Liver (tissue), 9 donors: ENCODE results near the gene DAPK1. TPM values are rescaled to one million over a fixed set of nuclear protein-coding genes. Genes with fewer than 3 reads are reported as not detected.

ENCODE experiments used
- DNase-seq: peaks from one replicate; pipeline ENCODE4 v3.0.0-alpha.2; 2017; ENCODE audit warnings: low spot score
- H3K27ac ChIP-seq, 2 donors: one replicate each; pipeline ENCODE4 v1.7.0; 2013; ENCODE audit warnings: inconsistent platforms in 2 of 2, low read length in 2 of 2, control low read depth in 1 of 2, low read depth in 1 of 2, mild to moderate bottlenecking in 1 of 2
- H3K27me3 ChIP-seq, 4 donors: one replicate each; pipeline versions ENCODE4 v1.6.1 to v1.7.0; 2013; ENCODE audit warnings: low read length in 3 of 4, inconsistent platforms in 1 of 4, mild to moderate bottlenecking in 1 of 4, moderate library complexity in 1 of 4; ENCODE audit not compliant: control insufficient read depth in 4 of 4, insufficient read depth in 4 of 4
- H3K36me3 ChIP-seq, 4 donors: one replicate each; pipeline versions ENCODE4 v1.6.1 to v1.7.0; 2013; ENCODE audit warnings: low read length in 3 of 4, mild to moderate bottlenecking in 3 of 4, low read depth in 1 of 4, moderate library complexity in 1 of 4; ENCODE audit not compliant: control insufficient read depth in 4 of 4, insufficient read depth in 3 of 4
- H3K4me1 ChIP-seq, 4 donors: one replicate each; pipeline versions ENCODE4 v1.6.1 to v1.7.0; 2013; ENCODE audit warnings: low read length in 3 of 4, mild to moderate bottlenecking in 3 of 4, moderate library complexity in 1 of 4; ENCODE audit not compliant: control insufficient read depth in 4 of 4, insufficient read depth in 4 of 4
- H3K4me3 ChIP-seq, 3 donors: one replicate each; pipeline versions ENCODE4 v1.6.1 to v1.7.0; 2013; ENCODE audit warnings: low read length in 3 of 3, control low read depth in 1 of 3, low read depth in 1 of 3, mild to moderate bottlenecking in 1 of 3
- H3K9ac ChIP-seq, 2 donors: one replicate each; pipeline ENCODE4 v1.7.0; 2013; ENCODE audit warnings: low read length in 2 of 2, mild to moderate bottlenecking in 2 of 2, moderate library complexity in 2 of 2, control low read depth in 1 of 2, low read depth in 1 of 2
- H3K9me3 ChIP-seq, 4 donors: one replicate each; pipeline versions ENCODE4 v1.6.1 to v1.7.0; 2013; ENCODE audit warnings: low read length in 3 of 4; ENCODE audit not compliant: control insufficient read depth in 4 of 4
- EGR1 ChIP-seq, 2 donors: IDR thresholded peaks; 2 replicates each; pipeline ENCODE4 v1.6.1; 2016 to 2018; ENCODE audit warnings: antibody characterized with exemption in 2 of 2, low read depth in 2 of 2
- FOXA1 ChIP-seq: IDR thresholded peaks from 2 replicates; pipeline ENCODE4 v1.6.1; 2016; ENCODE audit warnings: antibody characterized with exemption
- FOXA2 ChIP-seq: IDR thresholded peaks from 2 replicates; pipeline ENCODE4 v1.6.1; 2016; ENCODE audit warnings: antibody characterized with exemption
- GABPA ChIP-seq, 2 donors: IDR thresholded peaks in 1 of 2; conservative IDR thresholded peaks in 1 of 2; 2 replicates each; pipeline ENCODE4 v1.6.1; 2016; ENCODE audit warnings: antibody characterized with exemption in 2 of 2, mild to moderate bottlenecking in 1 of 2, moderate library complexity in 1 of 2
- HNF4A ChIP-seq, 2 donors: conservative IDR thresholded peaks; 2 replicates each; pipeline ENCODE4 v1.6.1; 2016; ENCODE audit warnings: antibody characterized with exemption in 2 of 2, mild to moderate bottlenecking in 2 of 2
- HNF4G ChIP-seq: IDR thresholded peaks from 2 replicates; pipeline ENCODE4 v1.6.1; 2016; ENCODE audit warnings: antibody characterized with exemption
- JUND ChIP-seq, 2 donors: IDR thresholded peaks; 2 replicates each; pipeline ENCODE4 v1.6.1; 2016; ENCODE audit warnings: antibody characterized with exemption in 2 of 2
- NR2F2 ChIP-seq: IDR thresholded peaks from 2 replicates; pipeline ENCODE4 v1.6.1; 2016; ENCODE audit warnings: antibody characterized with exemption
- RAD21 ChIP-seq, 2 donors: IDR thresholded peaks; 2 replicates each; pipeline ENCODE4 v1.6.1; 2016; ENCODE audit warnings: antibody characterized with exemption in 2 of 2, mild to moderate bottlenecking in 2 of 2
- RXRA ChIP-seq, 2 donors: IDR thresholded peaks; 2 replicates each; pipeline ENCODE4 v1.6.1; 2017 to 2018; ENCODE audit warnings: antibody characterized with exemption in 2 of 2, mild to moderate bottlenecking in 1 of 2
- SP1 ChIP-seq: IDR thresholded peaks from 2 replicates; pipeline ENCODE4 v1.6.1; 2018; ENCODE audit warnings: antibody characterized with exemption, mild to moderate bottlenecking
- TAF1 ChIP-seq: conservative IDR thresholded peaks from 2 replicates; pipeline ENCODE4 v1.6.1; 2016; ENCODE audit warnings: antibody characterized with exemption, mild to moderate bottlenecking
- YY1 ChIP-seq: IDR thresholded peaks from 2 replicates; pipeline ENCODE4 v1.6.1; 2016; ENCODE audit warnings: antibody characterized with exemption, mild to moderate bottlenecking
- WGBS: extraction: QIAGEN DNeasy Blood & Tissue Kit; methylation state at CpG from one replicate; pipeline ENCODE4 v1.1.7; 2013; 5-methylcytosine and 5-hydroxymethylcytosine counted together
- polyA plus RNA-seq, 2 donors: library from polyadenylated mRNA; stranded (reverse) in 1 of 2; unstranded in 1 of 2; fragments of 200-250 nt in 1 of 2; fragments of >200 nt in 1 of 2; fragmentation: Nextera tagmentation in 1 of 2; extraction: Ambion mirVana in 1 of 2; gene quantifications; one replicate each; pipeline versions ENCODE4 v1.2.1 to v1.2.3, GENCODE V29; 2013 to 2015
- total RNA-seq, 2 donors: library from RNA; depleted of rRNA; stranded (reverse); fragments of >200 nt; gene quantifications; one replicate each; pipeline ENCODE4 v1.2.3, GENCODE V29; 2014
- TF ChIP-seq, protein P1 (sequence below): IDR thresholded peaks from 2 replicates; pipeline ENCODE4 v1.6.1; 2016; ENCODE audit warnings: antibody characterized with exemption
- TF ChIP-seq, protein P2 (sequence below): IDR thresholded peaks from 2 replicates; pipeline ENCODE4 v1.6.1; 2016; ENCODE audit warnings: antibody characterized with exemption
- TF ChIP-seq, protein P3 (sequence below): fragments of 150-350 bp; IDR thresholded peaks from 2 replicates; pipeline ENCODE4 v1.5.1; 2017; ENCODE audit warnings: improper control_type of control experiment, low read depth, low read length; ENCODE audit not compliant: missing input control
- TF ChIP-seq, protein P4 (sequence below): IDR thresholded peaks from 2 replicates; pipeline ENCODE4 v1.6.1; 2016; ENCODE audit warnings: antibody characterized with exemption, mild to moderate bottlenecking
- donor health status: healthy.
- donor health status: healthy.
- donor health status: healthy.
- donor health status: healthy.
- donor health status: healthy.

The DAPK1 gene
- total and polyA plus RNA-seq, 4 donors: 14.0 to 40.8 (median 21.8) TPM

DNA sequence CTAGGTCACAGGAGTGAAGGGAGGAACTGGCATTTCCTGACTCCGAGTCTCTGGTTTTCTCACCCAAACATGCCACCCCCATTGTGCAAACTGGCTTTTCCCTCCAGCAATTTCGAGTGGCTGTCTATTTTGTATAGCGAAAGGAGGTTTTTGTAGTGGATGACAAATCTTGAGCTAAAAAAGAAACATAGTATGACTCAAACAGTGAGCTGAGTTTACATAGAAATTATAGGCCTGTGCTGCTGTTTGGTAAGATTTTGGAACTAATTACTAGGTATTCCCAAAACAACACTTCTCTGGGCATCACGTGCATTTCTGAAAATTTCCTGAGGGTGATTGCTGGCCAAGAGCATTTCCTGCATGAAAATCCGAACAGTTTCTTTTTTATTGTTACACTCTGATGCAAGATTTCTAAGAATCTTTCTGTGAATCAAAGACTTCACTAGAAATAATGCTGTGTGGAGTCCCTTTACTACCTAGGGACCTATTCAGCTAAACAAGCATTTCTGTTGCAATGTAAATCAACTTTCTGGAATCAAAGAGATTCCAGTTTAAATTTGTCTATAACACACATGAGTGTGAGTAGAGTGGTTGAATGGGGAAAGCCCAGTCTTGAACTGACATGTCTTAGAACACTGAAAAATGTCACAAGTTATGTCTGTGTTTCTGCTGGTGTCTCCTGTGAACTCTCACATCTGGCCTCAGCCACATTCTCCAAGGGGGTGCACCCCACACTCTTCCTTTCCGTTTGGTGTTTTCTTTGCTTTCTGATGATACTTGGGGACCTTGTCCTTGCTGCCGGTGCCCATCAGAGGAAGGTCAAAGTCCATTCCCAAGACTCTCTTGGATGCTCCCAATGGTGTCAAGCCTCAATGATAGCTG, 33.3 kb upstream of the DAPK1 start:
- Histone ChIP-seq H3K9ac (no peak overlapping the region), H3K4me3 (no peak overlapping the region), H3K27me3 (no peaks in the 10 kb centered on the region), H3K9me3 (no peaks in the 10 kb centered on the region), H3K4me1 (no peaks in the 10 kb centered on the region), H3K36me3 (no peaks in the 10 kb centered on the region), H3K27ac (no peak overlapping the region)
- 62% methylated on average over 7 of the region's 7 CpGs for WGBS
- no peak for TF ChIP-seq SP1
- TF ChIP-seq, protein P1, sequence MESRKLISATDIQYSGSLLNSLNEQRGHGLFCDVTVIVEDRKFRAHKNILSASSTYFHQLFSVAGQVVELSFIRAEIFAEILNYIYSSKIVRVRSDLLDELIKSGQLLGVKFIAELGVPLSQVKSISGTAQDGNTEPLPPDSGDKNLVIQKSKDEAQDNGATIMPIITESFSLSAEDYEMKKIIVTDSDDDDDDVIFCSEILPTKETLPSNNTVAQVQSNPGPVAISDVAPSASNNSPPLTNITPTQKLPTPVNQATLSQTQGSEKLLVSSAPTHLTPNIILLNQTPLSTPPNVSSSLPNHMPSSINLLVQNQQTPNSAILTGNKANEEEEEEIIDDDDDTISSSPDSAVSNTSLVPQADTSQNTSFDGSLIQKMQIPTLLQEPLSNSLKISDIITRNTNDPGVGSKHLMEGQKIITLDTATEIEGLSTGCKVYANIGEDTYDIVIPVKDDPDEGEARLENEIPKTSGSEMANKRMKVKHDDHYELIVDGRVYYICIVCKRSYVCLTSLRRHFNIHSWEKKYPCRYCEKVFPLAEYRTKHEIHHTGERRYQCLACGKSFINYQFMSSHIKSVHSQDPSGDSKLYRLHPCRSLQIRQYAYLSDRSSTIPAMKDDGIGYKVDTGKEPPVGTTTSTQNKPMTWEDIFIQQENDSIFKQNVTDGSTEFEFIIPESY: no peak
- TF ChIP-seq HNF4G: no peak
- TF ChIP-seq HNF4A (conservative IDR thresholded peaks at IDR 0.05): no peak
- TF ChIP-seq, protein P2, sequence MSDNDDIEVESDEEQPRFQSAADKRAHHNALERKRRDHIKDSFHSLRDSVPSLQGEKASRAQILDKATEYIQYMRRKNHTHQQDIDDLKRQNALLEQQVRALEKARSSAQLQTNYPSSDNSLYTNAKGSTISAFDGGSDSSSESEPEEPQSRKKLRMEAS: no peak
- no peak for TF ChIP-seq FOXA1
- TF ChIP-seq, protein P3, sequence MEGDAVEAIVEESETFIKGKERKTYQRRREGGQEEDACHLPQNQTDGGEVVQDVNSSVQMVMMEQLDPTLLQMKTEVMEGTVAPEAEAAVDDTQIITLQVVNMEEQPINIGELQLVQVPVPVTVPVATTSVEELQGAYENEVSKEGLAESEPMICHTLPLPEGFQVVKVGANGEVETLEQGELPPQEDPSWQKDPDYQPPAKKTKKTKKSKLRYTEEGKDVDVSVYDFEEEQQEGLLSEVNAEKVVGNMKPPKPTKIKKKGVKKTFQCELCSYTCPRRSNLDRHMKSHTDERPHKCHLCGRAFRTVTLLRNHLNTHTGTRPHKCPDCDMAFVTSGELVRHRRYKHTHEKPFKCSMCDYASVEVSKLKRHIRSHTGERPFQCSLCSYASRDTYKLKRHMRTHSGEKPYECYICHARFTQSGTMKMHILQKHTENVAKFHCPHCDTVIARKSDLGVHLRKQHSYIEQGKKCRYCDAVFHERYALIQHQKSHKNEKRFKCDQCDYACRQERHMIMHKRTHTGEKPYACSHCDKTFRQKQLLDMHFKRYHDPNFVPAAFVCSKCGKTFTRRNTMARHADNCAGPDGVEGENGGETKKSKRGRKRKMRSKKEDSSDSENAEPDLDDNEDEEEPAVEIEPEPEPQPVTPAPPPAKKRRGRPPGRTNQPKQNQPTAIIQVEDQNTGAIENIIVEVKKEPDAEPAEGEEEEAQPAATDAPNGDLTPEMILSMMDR: no peak
- no peak for TF ChIP-seq FOXA2
- TF ChIP-seq RXRA (IDR thresholded peaks at IDR 0.05): no peak
- TF ChIP-seq YY1: no peak
- TF ChIP-seq RAD21 (IDR thresholded peaks at IDR 0.05): no peak
- TF ChIP-seq EGR1 (IDR thresholded peaks at IDR 0.05; ENCODE audit: low read depth in 2 of 2): no peak
- TF ChIP-seq, protein P4, sequence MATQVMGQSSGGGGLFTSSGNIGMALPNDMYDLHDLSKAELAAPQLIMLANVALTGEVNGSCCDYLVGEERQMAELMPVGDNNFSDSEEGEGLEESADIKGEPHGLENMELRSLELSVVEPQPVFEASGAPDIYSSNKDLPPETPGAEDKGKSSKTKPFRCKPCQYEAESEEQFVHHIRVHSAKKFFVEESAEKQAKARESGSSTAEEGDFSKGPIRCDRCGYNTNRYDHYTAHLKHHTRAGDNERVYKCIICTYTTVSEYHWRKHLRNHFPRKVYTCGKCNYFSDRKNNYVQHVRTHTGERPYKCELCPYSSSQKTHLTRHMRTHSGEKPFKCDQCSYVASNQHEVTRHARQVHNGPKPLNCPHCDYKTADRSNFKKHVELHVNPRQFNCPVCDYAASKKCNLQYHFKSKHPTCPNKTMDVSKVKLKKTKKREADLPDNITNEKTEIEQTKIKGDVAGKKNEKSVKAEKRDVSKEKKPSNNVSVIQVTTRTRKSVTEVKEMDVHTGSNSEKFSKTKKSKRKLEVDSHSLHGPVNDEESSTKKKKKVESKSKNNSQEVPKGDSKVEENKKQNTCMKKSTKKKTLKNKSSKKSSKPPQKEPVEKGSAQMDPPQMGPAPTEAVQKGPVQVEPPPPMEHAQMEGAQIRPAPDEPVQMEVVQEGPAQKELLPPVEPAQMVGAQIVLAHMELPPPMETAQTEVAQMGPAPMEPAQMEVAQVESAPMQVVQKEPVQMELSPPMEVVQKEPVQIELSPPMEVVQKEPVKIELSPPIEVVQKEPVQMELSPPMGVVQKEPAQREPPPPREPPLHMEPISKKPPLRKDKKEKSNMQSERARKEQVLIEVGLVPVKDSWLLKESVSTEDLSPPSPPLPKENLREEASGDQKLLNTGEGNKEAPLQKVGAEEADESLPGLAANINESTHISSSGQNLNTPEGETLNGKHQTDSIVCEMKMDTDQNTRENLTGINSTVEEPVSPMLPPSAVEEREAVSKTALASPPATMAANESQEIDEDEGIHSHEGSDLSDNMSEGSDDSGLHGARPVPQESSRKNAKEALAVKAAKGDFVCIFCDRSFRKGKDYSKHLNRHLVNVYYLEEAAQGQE: no peak
- TF ChIP-seq JUND (IDR thresholded peaks at IDR 0.05): no peak
- no peak for TF ChIP-seq NR2F2
- no peak for TF ChIP-seq TAF1
- TF ChIP-seq GABPA (IDR thresholded peaks at IDR 0.05 in 1 of 2, conservative IDR thresholded peaks at IDR 0.05 in 1 of 2): no peak
- no peak for DNase-seq
